Rectal smooth muscle tissue (tissue), 1 donor: ENCODE data around the gene ZIC4.

Experiments
- H3K27ac ChIP-seq: one replicate; pipeline ENCODE4 v1.7.0; 2013; ENCODE audit warnings: low read depth, low read length, inconsistent platforms
- H3K27me3 ChIP-seq: one replicate; pipeline ENCODE4 v1.7.0; 2013; ENCODE audit warnings: low read length; ENCODE audit not compliant: control insufficient read depth, insufficient read depth
- H3K36me3 ChIP-seq: one replicate; pipeline ENCODE4 v1.7.0; 2013; ENCODE audit warnings: low read length; ENCODE audit not compliant: control insufficient read depth, insufficient read depth
- H3K4me1 ChIP-seq: one replicate; pipeline ENCODE4 v1.7.0; 2013; ENCODE audit warnings: low read length; ENCODE audit not compliant: control insufficient read depth, insufficient read depth
- H3K4me3 ChIP-seq: one replicate; pipeline ENCODE4 v1.7.0; 2013; ENCODE audit warnings: low read length
- H3K9ac ChIP-seq: one replicate; pipeline ENCODE4 v1.7.0; 2013; ENCODE audit warnings: low read length

ZIC4 gene

DNA sequence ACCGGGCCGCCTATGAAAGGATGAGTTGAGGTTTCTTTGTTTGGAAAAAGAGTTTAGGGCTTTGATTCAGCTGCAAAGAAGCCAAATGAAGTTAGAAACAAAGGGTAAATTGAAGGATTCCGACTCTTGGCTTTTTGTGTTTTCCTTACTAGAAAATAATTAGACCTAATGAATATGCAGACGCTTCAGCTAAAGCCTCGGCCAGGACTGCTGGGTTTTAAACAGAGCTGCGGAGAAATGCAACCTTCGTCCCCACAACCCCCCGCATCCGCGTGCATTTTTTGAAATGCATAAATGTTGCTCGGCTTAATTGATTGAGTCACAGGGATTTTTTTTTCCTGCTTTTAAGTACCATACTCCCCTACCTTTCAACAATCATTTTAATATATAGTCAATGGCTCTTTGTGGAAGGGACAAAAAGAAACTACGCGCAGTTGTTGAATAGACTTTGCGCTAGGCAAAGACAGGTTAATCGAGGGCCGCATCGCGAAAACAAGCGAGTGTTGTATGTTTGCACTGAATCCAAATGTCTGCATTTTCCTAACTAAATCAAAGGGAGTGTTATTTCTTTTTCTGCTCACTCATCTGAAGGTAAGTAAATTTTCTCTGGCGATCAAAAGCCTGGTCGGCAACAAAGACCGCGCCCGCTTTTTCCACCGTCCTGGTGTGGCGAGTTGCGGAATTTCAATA, 1.3 kb upstream of the ZIC4 start:
- Histone ChIP-seq H3K27ac (no peak overlapping the region), H3K4me1 (no peaks in the 10 kb centered on the region), H3K36me3 (no peaks in the 10 kb centered on the region), H3K27me3 (peaks cover 60% of the 10 kb centered on the region), H3K9ac (no peak overlapping the region), H3K4me3 (no peak overlapping the region)

DNA sequence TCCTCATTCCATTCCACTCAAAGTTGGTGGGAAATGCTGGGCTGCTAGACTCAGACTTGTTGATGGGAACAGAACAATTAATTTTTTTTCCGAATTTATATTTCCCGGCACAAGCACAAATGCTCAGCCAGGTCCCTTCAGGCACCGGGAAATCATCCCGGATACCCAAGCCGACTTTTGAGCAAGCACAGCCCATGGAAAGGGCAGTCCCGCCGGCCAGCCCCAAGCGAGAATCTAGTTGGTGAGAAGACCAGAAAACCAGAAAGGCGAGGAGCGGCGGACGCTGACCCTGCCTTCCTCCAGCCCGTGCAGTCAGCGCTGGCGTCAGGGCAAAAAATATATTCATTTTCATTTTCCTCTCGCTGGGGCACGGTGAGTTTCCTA, 763 bp upstream of the ZIC4 start:
- no peak overlapping the region for H3K4me3 ChIP-seq

DNA sequence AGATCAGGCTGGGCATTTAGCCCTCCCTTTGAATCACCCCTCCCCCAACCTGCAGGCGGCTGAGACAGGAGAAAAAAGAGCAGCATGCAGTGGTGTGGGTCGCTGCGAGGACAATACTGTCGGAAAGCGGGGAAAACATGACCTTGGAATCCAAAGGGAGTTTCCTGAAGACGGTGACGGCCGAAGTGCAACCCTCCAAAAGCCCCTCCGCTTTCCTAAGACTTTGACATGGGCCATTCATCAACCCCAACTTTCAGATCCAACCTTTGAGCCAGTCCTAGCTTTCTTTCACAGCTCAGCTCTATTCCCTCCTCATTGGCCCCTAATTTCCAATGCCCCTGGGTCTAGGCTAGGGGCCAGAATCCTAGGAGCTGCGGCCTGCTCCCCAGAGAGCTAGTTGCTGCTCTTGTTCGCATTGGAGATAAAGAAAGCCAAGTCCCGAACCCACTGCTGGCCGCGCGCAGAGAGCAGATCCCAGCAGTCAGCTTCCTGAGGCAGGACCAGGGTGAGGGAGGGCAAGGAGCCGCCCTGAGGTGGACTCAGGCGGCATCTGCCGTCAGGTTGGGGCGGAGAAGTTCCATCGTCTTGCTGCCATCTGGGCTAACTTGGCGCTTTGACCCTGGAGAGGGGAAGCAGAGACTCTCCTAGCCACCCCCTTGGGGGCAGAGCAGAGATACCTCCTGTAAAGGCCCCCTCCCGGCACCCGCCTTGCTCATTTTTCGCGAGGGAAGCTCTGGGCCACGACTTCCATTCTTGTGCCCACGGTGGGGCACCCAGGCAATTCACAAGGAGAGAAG, 914 bp downstream of the ZIC4 start:
- H3K27me3 ChIP-seq: peaks cover 45% of the 10 kb centered on the region
- H3K4me1 ChIP-seq: no peaks in the 10 kb centered on the region
- H3K9ac ChIP-seq: no peak overlapping the region
- H3K27ac ChIP-seq: no peak overlapping the region
- H3K36me3 ChIP-seq: no peaks in the 10 kb centered on the region
- H3K4me3 ChIP-seq: no peak overlapping the region

More for the DNA sequence above, 763 bp upstream of the ZIC4 start:
- H3K36me3 ChIP-seq: no peaks in the 10 kb centered on the region
- H3K27ac ChIP-seq: no peak overlapping the region
- H3K4me1 ChIP-seq: no peaks in the 10 kb centered on the region
- H3K9ac ChIP-seq: no peak overlapping the region
- H3K27me3 ChIP-seq: peaks cover 57% of the 10 kb centered on the region

DNA sequence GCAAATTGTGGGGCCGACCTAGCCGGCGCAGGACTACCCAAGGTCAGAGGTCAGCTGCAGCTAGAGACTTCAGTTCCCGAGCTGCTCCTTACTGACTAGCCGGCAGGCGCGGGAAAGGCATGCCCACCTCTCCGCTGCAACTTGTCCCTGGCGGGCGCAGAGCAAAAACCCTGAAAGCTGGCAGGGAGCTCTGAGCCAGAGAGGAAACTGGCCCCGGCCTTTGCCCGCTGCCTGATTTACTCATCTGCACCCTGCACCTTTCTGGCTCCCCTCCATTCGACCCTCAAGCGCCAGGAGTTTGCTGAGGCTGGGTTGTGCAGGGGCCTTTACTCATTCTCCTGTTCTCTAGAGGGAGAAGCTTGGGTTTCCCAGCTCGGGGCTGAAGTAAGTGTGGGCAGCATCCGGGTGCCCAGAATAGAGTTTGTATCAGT, 1.5 kb downstream of the ZIC4 start:
- H3K9ac ChIP-seq: no peak overlapping the region
- H3K27ac ChIP-seq: no peak overlapping the region
- H3K27me3 ChIP-seq: peaks cover 41% of the 10 kb centered on the region

DNA sequence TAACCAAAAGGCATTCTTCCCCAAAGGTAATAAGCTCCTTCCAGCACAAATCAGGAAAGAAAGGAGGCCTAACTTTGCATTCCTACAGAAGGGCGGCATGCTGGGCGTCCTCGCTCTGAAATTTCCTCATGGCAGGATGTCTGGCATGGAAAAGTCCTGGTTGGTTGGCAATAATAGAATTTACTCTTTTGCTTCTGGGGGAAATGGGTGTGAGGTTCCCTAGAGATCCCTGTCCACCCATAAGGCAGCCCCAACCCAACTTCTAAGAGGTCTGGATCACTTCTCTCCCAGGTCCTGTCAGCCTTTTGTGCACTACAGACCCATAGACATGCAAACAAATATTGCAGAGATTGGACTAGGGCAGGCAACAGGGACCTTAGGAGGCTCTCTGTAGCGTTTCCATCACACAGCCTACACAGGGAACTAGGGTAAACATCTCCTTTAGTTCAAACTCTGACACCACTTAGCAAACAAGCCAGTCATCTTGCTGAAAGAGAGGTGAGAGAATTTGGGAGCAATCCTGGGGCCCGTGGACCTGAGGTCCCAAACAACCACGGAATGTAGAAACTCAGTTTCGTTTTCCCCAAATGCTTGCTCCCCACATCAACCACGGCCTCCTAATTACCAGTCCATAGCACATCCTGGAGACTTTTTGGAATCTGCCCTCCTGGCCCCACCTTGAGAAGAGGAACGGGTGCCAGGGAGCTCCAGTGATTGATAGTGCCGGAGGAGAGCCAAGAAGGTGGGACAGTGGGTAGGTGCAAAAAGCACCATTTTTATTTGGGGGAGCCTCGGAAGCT, 2.1 kb downstream of the ZIC4 start:
- H3K27me3 ChIP-seq: peaks cover 36% of the 10 kb centered on the region

More for the DNA sequence above, 1.5 kb downstream of the ZIC4 start:
- H3K4me1 ChIP-seq: no peaks in the 10 kb centered on the region
- H3K4me3 ChIP-seq: no peak overlapping the region
- H3K36me3 ChIP-seq: no peaks in the 10 kb centered on the region

DNA sequence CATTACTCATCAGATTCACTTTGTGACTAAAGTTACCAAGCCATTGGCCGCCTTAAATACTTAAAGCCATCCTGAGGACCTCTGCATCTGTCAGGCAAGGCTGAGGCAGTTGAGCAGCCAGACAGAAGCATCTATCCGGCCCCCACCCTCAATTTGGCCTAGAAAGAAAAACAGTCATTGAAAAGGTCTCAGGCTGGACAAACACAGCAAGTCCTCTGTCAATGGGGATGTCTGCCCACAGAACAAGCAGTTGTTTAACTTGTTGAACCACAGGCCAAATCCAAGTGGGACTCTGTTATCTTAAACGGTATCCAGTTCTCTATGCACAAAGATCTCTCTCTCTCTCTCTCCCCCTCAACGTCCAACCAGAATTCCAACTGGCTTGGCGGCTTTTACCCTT, 2.8 kb downstream of the ZIC4 start:
- Histone ChIP-seq H3K4me1 (no peaks in the 10 kb centered on the region), H3K27me3 (peaks cover 32% of the 10 kb centered on the region), H3K4me3 (no peak overlapping the region), H3K9ac (no peak overlapping the region), H3K36me3 (no peaks in the 10 kb centered on the region), H3K27ac (no peak overlapping the region)

More for the DNA sequence above, 2.1 kb downstream of the ZIC4 start:
- Histone ChIP-seq H3K27ac (no peak overlapping the region), H3K4me1 (no peaks in the 10 kb centered on the region), H3K9ac (no peak overlapping the region), H3K36me3 (no peaks in the 10 kb centered on the region), H3K4me3 (no peak overlapping the region)

DNA sequence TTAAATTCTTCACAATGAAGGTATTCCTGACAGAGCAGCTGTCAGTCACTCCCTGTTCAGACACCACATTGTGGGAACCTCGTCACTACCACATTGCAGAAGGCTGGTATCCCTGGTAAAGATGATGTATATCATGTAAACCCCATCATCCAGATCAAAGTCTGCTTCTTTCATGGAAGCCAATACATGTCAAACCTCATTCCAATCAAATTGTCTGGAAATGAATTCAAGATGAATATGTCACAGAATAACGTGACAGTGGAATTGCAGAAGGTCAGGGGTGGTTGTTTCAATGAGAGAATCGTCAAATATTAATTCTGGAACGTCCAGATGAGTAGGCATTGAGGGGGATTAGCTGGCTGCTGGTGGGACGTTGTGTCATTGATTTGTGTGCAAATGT, 4.2 kb downstream of the ZIC4 start:
- Histone ChIP-seq H3K27ac (no peak overlapping the region), H3K36me3 (no peaks in the 10 kb centered on the region), H3K9ac (no peak overlapping the region), H3K27me3 (peaks cover 27% of the 10 kb centered on the region), H3K4me1 (no peaks in the 10 kb centered on the region), H3K4me3 (no peak overlapping the region)

DNA sequence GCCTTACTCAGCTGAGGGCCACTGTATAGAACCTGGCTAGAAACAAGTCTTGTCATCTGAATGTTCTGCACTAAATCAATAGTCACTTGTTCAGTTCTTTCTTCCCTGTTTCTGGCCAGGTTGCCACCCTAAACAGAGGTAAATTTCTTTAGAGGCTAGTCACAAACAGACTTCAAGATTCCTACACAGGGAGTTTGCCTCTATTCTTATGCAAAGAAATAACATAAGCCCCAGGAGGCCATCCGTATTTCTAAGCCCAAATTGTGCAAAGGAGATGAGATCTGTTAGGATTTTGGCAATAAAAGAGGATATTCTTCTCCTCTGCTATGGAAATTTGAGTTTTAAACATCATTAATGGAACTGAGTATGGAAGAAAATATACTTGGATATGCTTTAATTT, 4.9 kb downstream of the ZIC4 start:
- no peaks in the 10 kb centered on the region for H3K36me3 ChIP-seq
- H3K27ac ChIP-seq: no peak overlapping the region
- peaks cover 28% of the 10 kb centered on the region for H3K27me3 ChIP-seq
- no peaks in the 10 kb centered on the region for H3K4me1 ChIP-seq
- H3K9ac ChIP-seq: no peak overlapping the region
- H3K4me3 ChIP-seq: no peak overlapping the region

DNA sequence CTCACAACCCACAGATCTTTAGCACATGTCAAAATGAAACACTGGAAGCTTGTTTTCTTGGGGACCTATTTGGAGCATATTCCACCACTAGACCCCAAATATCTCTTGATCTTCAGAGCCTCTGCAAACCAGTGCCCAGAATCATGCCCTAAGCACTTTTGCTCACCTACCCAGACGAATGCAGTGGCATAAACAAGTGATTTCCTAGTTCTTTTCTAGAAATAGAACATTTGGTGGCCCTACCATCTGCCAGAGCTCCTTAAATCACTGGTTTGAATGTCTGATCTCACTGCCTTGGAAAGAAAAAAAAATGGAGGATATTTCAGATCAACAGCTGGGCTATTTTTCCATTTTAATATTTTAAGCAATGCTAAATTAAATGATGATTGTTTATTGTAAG, 5.3 kb downstream of the ZIC4 start:
- H3K27me3 ChIP-seq: peaks cover 28% of the 10 kb centered on the region
- H3K36me3 ChIP-seq: no peaks in the 10 kb centered on the region
- no peak overlapping the region for H3K4me3 ChIP-seq
- H3K4me1 ChIP-seq: no peaks in the 10 kb centered on the region
- no peak overlapping the region for H3K27ac ChIP-seq
- no peak overlapping the region for H3K9ac ChIP-seq

DNA sequence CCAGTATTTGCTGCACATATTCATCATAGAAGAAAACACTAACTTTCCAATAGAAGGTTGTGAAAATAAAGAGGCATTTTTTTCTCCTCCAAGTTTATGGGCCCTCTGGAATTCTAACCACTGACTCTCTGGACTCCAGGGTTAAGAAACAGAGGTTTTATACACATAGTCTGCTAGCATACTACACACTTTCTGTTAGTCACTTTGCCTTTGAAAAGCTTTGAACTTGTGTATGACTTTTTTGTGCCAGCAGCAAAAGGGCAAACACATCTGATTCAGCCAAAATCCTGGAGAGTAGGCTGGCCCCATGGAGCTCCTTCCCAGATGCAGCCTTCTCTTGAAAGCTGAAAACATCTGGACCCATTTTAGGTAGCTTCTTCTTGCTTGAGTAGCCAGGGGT, 6.2 kb downstream of the ZIC4 start:
- Histone ChIP-seq H3K27ac (no peak overlapping the region), H3K9ac (no peak overlapping the region), H3K27me3 (peaks cover 23% of the 10 kb centered on the region), H3K4me1 (no peaks in the 10 kb centered on the region), H3K4me3 (no peak overlapping the region), H3K36me3 (no peaks in the 10 kb centered on the region)

DNA sequence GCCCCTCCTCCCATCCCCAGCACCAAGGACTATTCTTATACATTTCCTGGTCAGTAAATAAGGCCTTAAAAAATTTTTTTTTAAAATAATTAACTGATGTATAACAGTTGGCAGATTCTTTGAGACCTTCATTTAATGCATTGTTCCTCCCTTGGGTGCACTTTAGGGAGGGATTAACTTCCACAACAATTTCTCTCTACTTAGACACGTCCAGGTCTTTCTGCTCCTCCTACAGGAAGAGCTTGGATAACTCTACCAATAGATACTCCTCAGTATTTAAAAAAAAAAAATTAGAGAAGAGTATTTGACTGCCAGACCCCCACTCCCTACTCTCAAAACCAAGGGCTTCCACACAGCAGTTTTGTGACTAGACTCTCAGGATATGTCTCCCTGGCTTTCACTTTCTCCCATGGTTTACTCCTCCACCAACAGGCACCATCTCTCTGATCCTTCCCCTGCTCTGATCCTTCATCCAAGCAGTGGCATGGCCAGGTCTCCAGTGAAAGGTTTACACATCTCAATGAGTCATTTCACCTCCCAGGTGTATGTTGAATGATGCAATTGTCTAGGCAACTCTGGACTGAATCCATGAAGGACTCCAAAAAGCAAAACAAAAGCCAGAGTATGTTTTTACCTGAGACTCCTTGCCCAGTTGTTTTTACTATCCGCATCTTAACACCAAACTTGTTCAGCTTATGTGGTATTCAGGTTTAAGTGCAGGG, 7.4 kb downstream of the ZIC4 start:
- H3K27me3 ChIP-seq: peaks cover 26% of the 10 kb centered on the region

More for the DNA sequence above, 7.4 kb downstream of the ZIC4 start:
- H3K9ac ChIP-seq: no peak overlapping the region
- H3K27ac ChIP-seq: no peak overlapping the region
- H3K4me3 ChIP-seq: no peak overlapping the region
- peaks cover under 1% of the 10 kb centered on the region for H3K4me1 ChIP-seq
- no peaks in the 10 kb centered on the region for H3K36me3 ChIP-seq
